HCT116 (cell line): ENCODE measurements around the gene ADAMTSL2. TPM values are rescaled to one million over a fixed set of nuclear protein-coding genes. Genes with fewer than 3 reads are reported as not detected.

Experiments used
- ATAC-seq: fragments of 200-7000 bp; cut with Tn5 transposase; 2 replicates; pipeline ENCODE4 v1.9.1; 2020; ENCODE audit warnings: mild to moderate bottlenecking, moderate library complexity
- BruUV-seq: library from RNA; stranded (reverse); fragments of 400-500 nt; replicated peaks from 2 replicates; lab custom pipeline; 2021; lab: Mats Ljungman, UMichigan
- CTCF ChIA-PET: fragments of 300-600 bp; sonication (Branson Sonifier 250); formaldehyde crosslinking; loops from one replicate; lab custom pipeline; 2021; ENCODE audit warnings: antibody characterized with exemption; lab: Charles Lee
- POLR2A ChIA-PET: fragments of 300-600, 350-600 bp; sonication (Branson Sonifier 250); formaldehyde crosslinking; loops from one replicate; lab custom pipeline; 2021; ENCODE audit warnings: antibody characterized with exemption; lab: Charles Lee
- RAD21 ChIA-PET, 2 experiments: fragments of 300-600 bp; sonication (Branson Sonifier 250); formaldehyde crosslinking; loops; one replicate each; lab custom pipeline; 2023; ENCODE audit warnings: low total read pairs in 2 of 2; ENCODE audit not compliant: uncharacterized antibody in 2 of 2, unreplicated experiment in 2 of 2, low non-redundant PET in 1 of 2; lab: Charles Lee
- DNase-seq: peaks from one replicate; pipeline ENCODE4 v3.0.0-alpha.2; 2010; ENCODE audit warnings: low read depth, low spot score
- H2AFZ ChIP-seq: fragments of 200-600 bp; shearing (Covaris generic), sonication (generic); 2 replicates; pipeline ENCODE4 v1.6.1; 2017; ENCODE audit warnings: low read depth, mixed run types, mixed read lengths, antibody characterized with exemption, low read length; ENCODE audit not compliant: poor library complexity, severe bottlenecking
- H3K27ac ChIP-seq: 2 replicates; pipeline ENCODE4 v1.5.1; 2012; ENCODE audit warnings: low read depth, low read length
- H3K27me3 ChIP-seq: fragments of 200-600 bp; sonication (generic); 2 replicates; pipeline ENCODE4 v1.6.1; 2016; ENCODE audit warnings: mixed run types, low read length, mixed read lengths; ENCODE audit not compliant: insufficient read depth
- H3K36me3 ChIP-seq, 2 experiments: fragments of 200-500 bp in 1 of 2; fragments of 200-600 bp in 1 of 2; sonication (Bioruptor generic) in 1 of 2; sonication (generic) in 1 of 2; 2 replicates each; pipeline versions ENCODE4 v1.5.1 to v1.6.1; 2014 to 2016; ENCODE audit warnings: low read length in 2 of 2, inconsistent platforms in 1 of 2, mixed read lengths in 1 of 2, mixed run types in 1 of 2; ENCODE audit not compliant: insufficient read depth in 2 of 2, control insufficient read depth in 1 of 2
- H3K4me1 ChIP-seq, 2 experiments: fragments of 200-600 bp in 1 of 2; sonication (generic) in 1 of 2; 2 replicates each; pipeline versions ENCODE4 v1.5.1 to v1.6.1; 2012 to 2017; ENCODE audit warnings: low read length in 2 of 2, inconsistent platforms in 1 of 2, mild to moderate bottlenecking in 1 of 2, mixed read lengths in 1 of 2, mixed run types in 1 of 2, moderate library complexity in 1 of 2; ENCODE audit not compliant: insufficient read depth in 2 of 2, control insufficient read depth in 1 of 2
- H3K4me2 ChIP-seq: fragments of 200-600 bp; sonication (generic); 2 replicates; pipeline ENCODE4 v1.6.1; 2017; ENCODE audit warnings: mixed run types, low read length, mixed read lengths
- H3K4me3 ChIP-seq, 2 experiments: fragments of 200-600 bp in 1 of 2; sonication (generic) in 1 of 2; replicated peaks in 1 of 2; 2 replicates each; pipeline ENCODE4 v1.5.1; 2011 to 2016; ENCODE audit warnings: low read length in 2 of 2, control low read depth in 1 of 2, low read depth in 1 of 2, mild to moderate bottlenecking in 1 of 2, mixed read lengths in 1 of 2, mixed run types in 1 of 2
- H3K79me2 ChIP-seq: fragments of 200-600 bp; sonication (generic); 2 replicates; pipeline ENCODE4 v1.6.1; 2017; ENCODE audit warnings: mild to moderate bottlenecking, mixed run types, low read length, moderate library complexity, mixed read lengths; ENCODE audit not compliant: insufficient read depth
- H3K9ac ChIP-seq: fragments of 200-600 bp; sonication (generic); 2 replicates; pipeline ENCODE4 v1.6.1; 2016; ENCODE audit warnings: low read length, mixed read lengths
- H3K9me2 ChIP-seq: fragments of 200-600 bp; sonication (generic), shearing (Covaris generic); 2 replicates; pipeline ENCODE4 v1.6.1; 2017; ENCODE audit warnings: mixed run types, mild to moderate bottlenecking, moderate library complexity; ENCODE audit not compliant: insufficient read depth
- H3K9me3 ChIP-seq, 2 experiments: fragments of 200-500 bp in 1 of 2; fragments of 200-600 bp in 1 of 2; sonication (Bioruptor generic) in 1 of 2; sonication (generic) in 1 of 2; 2 replicates each; pipeline ENCODE4 v1.6.1; 2014 to 2017; ENCODE audit warnings: low read length in 2 of 2, mixed read lengths in 2 of 2, inconsistent platforms in 1 of 2, low read depth in 1 of 2, mild to moderate bottlenecking in 1 of 2, mixed run types in 1 of 2, moderate library complexity in 1 of 2; ENCODE audit not compliant: control insufficient read depth in 1 of 2, insufficient read depth in 1 of 2
- H4K20me1 ChIP-seq: fragments of 200-600 bp; sonication (generic), shearing (Covaris generic); 2 replicates; pipeline ENCODE4 v1.6.1; 2017; ENCODE audit warnings: mixed run types, mild to moderate bottlenecking, moderate library complexity; ENCODE audit not compliant: insufficient read depth
- CBX3 ChIP-seq: IDR thresholded peaks from 2 replicates; pipeline ENCODE4 v1.6.1; 2012; ENCODE audit warnings: low read depth
- CTCF ChIP-seq, 3 experiments: fragments of 200-600 bp in 1 of 3; sonication (generic) in 1 of 3; IDR thresholded peaks in 2 of 3; conservative IDR thresholded peaks in 1 of 3; 2 replicates each; pipeline ENCODE4 v1.5.1; 2012 to 2017; ENCODE audit warnings: low read depth in 2 of 3, low read length in 2 of 3, antibody characterized with exemption in 1 of 3, borderline replicate concordance in 1 of 3, control low read depth in 1 of 3, mild to moderate bottlenecking in 1 of 3, mixed read lengths in 1 of 3, mixed run types in 1 of 3, moderate library complexity in 1 of 3; ENCODE audit not compliant: insufficient read depth in 1 of 3
- JUND ChIP-seq: IDR thresholded peaks from 2 replicates; pipeline ENCODE4 v1.6.1; 2012
- MAX ChIP-seq: IDR thresholded peaks from 2 replicates; pipeline ENCODE4 v1.6.1; 2012
- POLR2A ChIP-seq: IDR thresholded peaks from 2 replicates; pipeline ENCODE4 v1.7.0; 2011; ENCODE audit warnings: borderline replicate concordance; ENCODE audit not compliant: insufficient read depth, insufficient read length; ENCODE audit errors: extremely low read depth
- SIN3A ChIP-seq: IDR thresholded peaks from 2 replicates; pipeline ENCODE4 v1.6.1; 2012; ENCODE audit warnings: low read depth
- SP1 ChIP-seq: IDR thresholded peaks from 2 replicates; pipeline ENCODE4 v1.6.1; 2012; ENCODE audit warnings: low read depth
- YY1 ChIP-seq: IDR thresholded peaks from 2 replicates; pipeline ENCODE4 v1.6.1; 2011; ENCODE audit warnings: low read length, low read depth, moderate library complexity, mild to moderate bottlenecking; ENCODE audit not compliant: insufficient replicate concordance; ENCODE audit errors: extremely low read depth
- intact Hi-C: fragments of 100-400 bp; cut with micrococcal nuclease; formaldehyde crosslinking; loops from 2 replicates; pipeline ENCODE4 v1.10.0; 2022
- total RNA-seq: library from RNA; stranded (reverse); gene quantifications from one replicate; pipeline ENCODE4 v1.2.1, GENCODE V29; 2021; ENCODE audit not compliant: unreplicated experiment
- TF ChIP-seq, protein P1 (sequence below): IDR thresholded peaks from 2 replicates; pipeline ENCODE4 v1.6.1; 2012; ENCODE audit warnings: low read depth

The ADAMTSL2 gene
- total RNA-seq, 1 experiment from 2014 or later: not detected

GRCh38 chr9:133607381-133607780 lies 72.9 kb downstream of the ADAMTSL2 start (continued):
- TF ChIP-seq CTCF (IDR thresholded peaks at IDR 0.05 in 2 of 3, conservative IDR thresholded peaks at IDR 0.05 in 1 of 3; ENCODE audit: borderline replicate concordance in 1 of 3, insufficient read depth in 1 of 3, low read depth in 2 of 3, low read length in 2 of 3) (no peak), POLR2A (no peak)
- TF ChIP-seq, all 23 proteins: peak for 0

GRCh38 chr9:133607976-133608375 lies 73.5 kb downstream of the ADAMTSL2 start:
- ChIA-PET CTCF (interaction anchor here (0.7 kb wide), 1 partner anchor 19 kb away, joined by 3 read pairs; no protein-coding TSS in a partner anchor), POLR2A (no interaction called here), RAD21 (no interaction called here)
- no peak overlapping the region for H3K4me2 ChIP-seq
- no peak overlapping the region for H2AFZ ChIP-seq
- H3K9me2 ChIP-seq: no peaks in the 10 kb centered on the region
- TF ChIP-seq, protein P1, sequence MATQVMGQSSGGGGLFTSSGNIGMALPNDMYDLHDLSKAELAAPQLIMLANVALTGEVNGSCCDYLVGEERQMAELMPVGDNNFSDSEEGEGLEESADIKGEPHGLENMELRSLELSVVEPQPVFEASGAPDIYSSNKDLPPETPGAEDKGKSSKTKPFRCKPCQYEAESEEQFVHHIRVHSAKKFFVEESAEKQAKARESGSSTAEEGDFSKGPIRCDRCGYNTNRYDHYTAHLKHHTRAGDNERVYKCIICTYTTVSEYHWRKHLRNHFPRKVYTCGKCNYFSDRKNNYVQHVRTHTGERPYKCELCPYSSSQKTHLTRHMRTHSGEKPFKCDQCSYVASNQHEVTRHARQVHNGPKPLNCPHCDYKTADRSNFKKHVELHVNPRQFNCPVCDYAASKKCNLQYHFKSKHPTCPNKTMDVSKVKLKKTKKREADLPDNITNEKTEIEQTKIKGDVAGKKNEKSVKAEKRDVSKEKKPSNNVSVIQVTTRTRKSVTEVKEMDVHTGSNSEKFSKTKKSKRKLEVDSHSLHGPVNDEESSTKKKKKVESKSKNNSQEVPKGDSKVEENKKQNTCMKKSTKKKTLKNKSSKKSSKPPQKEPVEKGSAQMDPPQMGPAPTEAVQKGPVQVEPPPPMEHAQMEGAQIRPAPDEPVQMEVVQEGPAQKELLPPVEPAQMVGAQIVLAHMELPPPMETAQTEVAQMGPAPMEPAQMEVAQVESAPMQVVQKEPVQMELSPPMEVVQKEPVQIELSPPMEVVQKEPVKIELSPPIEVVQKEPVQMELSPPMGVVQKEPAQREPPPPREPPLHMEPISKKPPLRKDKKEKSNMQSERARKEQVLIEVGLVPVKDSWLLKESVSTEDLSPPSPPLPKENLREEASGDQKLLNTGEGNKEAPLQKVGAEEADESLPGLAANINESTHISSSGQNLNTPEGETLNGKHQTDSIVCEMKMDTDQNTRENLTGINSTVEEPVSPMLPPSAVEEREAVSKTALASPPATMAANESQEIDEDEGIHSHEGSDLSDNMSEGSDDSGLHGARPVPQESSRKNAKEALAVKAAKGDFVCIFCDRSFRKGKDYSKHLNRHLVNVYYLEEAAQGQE: no peak
- TF ChIP-seq MAX: no peak
- TF ChIP-seq YY1: no peak
- TF ChIP-seq SIN3A: no peak
- TF ChIP-seq SP1: no peak
- no peak for TF ChIP-seq JUND
- TF ChIP-seq CBX3: no peak
- H3K9me3 ChIP-seq: no peaks in the 10 kb centered on the region
- H3K27ac ChIP-seq: no peak overlapping the region
- intact Hi-C loops: no loop called here
- peaks cover 54% of the 10 kb centered on the region for H3K27me3 ChIP-seq
- no peak overlapping the region for H3K9ac ChIP-seq
- no peak overlapping the region for H3K4me3 ChIP-seq
- no TSS peak for BruUV-seq
- no peaks in the 10 kb centered on the region for H4K20me1 ChIP-seq
- ATAC-seq: no peak
- no peak for DNase-seq
- H3K36me3 ChIP-seq: no peaks in the 10 kb centered on the region
- H3K4me1 ChIP-seq: no peaks in the 10 kb centered on the region
- H3K79me2 ChIP-seq: no peaks in the 10 kb centered on the region
